Cardiac muscle cell (in vitro differentiated cells and primary cell): ENCODE results near the gene SLC6A14. TPM values are rescaled to one million over a fixed set of nuclear protein-coding genes. Genes with fewer than 3 reads are reported as not detected.
A peak's percentile ranks its signal among the peaks of the same experiment; 100 is the strongest.

Experiments
- DNase-seq, 2 donors: peaks; one replicate each; pipeline versions ENCODE4 v3.0.0 to v3.0.0-alpha.2; 2010 to 2017; ENCODE audit warnings: low read depth in 1 of 2, low spot score in 1 of 2
- H3K27ac ChIP-seq: fragments of 200-600 bp; sonication (generic); 2 replicates; pipeline ENCODE4 v1.5.1; 2016
- H3K27me3 ChIP-seq: fragments of 200-600 bp; sonication (generic); 2 replicates; pipeline ENCODE4 v1.6.0; 2016; ENCODE audit warnings: control low read depth
- H3K36me3 ChIP-seq: fragments of 200-600 bp; sonication (generic); 2 replicates; pipeline ENCODE4 v1.5.1; 2016; ENCODE audit warnings: control low read depth
- H3K4me1 ChIP-seq: fragments of 200-600 bp; sonication (generic); 2 replicates; pipeline ENCODE4 v1.8.1; 2017; ENCODE audit warnings: low read depth, mild to moderate bottlenecking, mixed run types
- H3K4me3 ChIP-seq: fragments of 200-600 bp; sonication (generic); 2 replicates; pipeline ENCODE4 v1.5.1; 2016; ENCODE audit warnings: mild to moderate bottlenecking
- H3K9me3 ChIP-seq: fragments of 200-600 bp; sonication (generic); 2 replicates; pipeline ENCODE4 v1.5.1; 2017; ENCODE audit warnings: low read depth, mild to moderate bottlenecking, control low read depth
- CTCF ChIP-seq: IDR thresholded peaks from 2 replicates; pipeline ENCODE4 v1.5.1; 2012; ENCODE audit warnings: low read depth, mild to moderate bottlenecking, low read length
- polyA plus RNA-seq: library from polyadenylated mRNA; unstranded; fragments of >200 nt; fragmentation: Nextera tagmentation; extraction: Ambion mirVana; gene quantifications from 2 replicates; pipeline ENCODE4 v1.2.1, GENCODE V29; 2016
- total RNA-seq: library from RNA; depleted of rRNA; stranded (reverse); fragments of >200 nt; gene quantifications from 2 replicates; pipeline ENCODE4 v1.2.3, GENCODE V29; 2016

Gene SLC6A14
- total and polyA plus RNA-seq, 2 experiments from 2014 or later, result not detected

- Histone ChIP-seq H3K27ac (no peak overlapping the region), H3K9me3 (no peaks in the 10 kb centered on the region), H3K4me3 (no peak overlapping the region), H3K36me3 (no peaks in the 10 kb centered on the region), H3K4me1 (no peaks in the 10 kb centered on the region), H3K27me3 (no peaks in the 10 kb centered on the region)
- DNase-seq, result peak in 1 of 2 donors; percentile 2
- TF ChIP-seq CTCF, result no peak
These were observed 18.4 kb upstream of the SLC6A14 start for GRCh38 chrX:116417968-116418367.

- no peak for DNase-seq
These were observed 8.4 kb upstream of the SLC6A14 start for GRCh38 chrX:116427978-116428377.

GRCh38 chrX:116435597-116435996 lies 809 bp upstream of the SLC6A14 start:
- H3K27me3 ChIP-seq, result no peaks in the 10 kb centered on the region
- TF ChIP-seq CTCF, result no peak
- no peaks in the 10 kb centered on the region for H3K36me3 ChIP-seq
- H3K4me1 ChIP-seq, result no peaks in the 10 kb centered on the region
- no peak for DNase-seq
- no peak overlapping the region for H3K27ac ChIP-seq
- H3K4me3 ChIP-seq, result no peak overlapping the region
- H3K9me3 ChIP-seq, result no peaks in the 10 kb centered on the region

More at GRCh38 chrX:116427978-116428377, 8.4 kb upstream of the SLC6A14 start:
- no peak for TF ChIP-seq CTCF
- H3K9me3 ChIP-seq, result no peaks in the 10 kb centered on the region
- no peaks in the 10 kb centered on the region for H3K27me3 ChIP-seq
- H3K36me3 ChIP-seq, result no peaks in the 10 kb centered on the region
- H3K27ac ChIP-seq, result no peak overlapping the region
- no peaks in the 10 kb centered on the region for H3K4me1 ChIP-seq
- H3K4me3 ChIP-seq, result no peak overlapping the region

GRCh38 chrX:116449156-116449555 lies 12.8 kb downstream of the SLC6A14 start:
- Histone ChIP-seq H3K27ac (no peak overlapping the region), H3K4me1 (no peaks in the 10 kb centered on the region), H3K36me3 (no peaks in the 10 kb centered on the region), H3K4me3 (no peak overlapping the region), H3K9me3 (no peaks in the 10 kb centered on the region), H3K27me3 (no peaks in the 10 kb centered on the region)
- TF ChIP-seq CTCF, result no peak
- DNase-seq, result peak in 1 of 2 donors; percentile 3

GRCh38 chrX:116462822-116463221 lies 26.4 kb downstream of the SLC6A14 start, which contains the start of gene CT83:
Gene CT83, minus strand, starts transcription at chrX:116462976. Its CDS starts 120 bp downstream, at chrX:116462856.
- no peaks in the 10 kb centered on the region for H3K27me3 ChIP-seq
- TF ChIP-seq CTCF, result no peak
- no peaks in the 10 kb centered on the region for H3K9me3 ChIP-seq

GRCh38 chrX:116480059-116480458 lies 43.7 kb downstream of the SLC6A14 start:
- Histone ChIP-seq H3K4me3 (no peak overlapping the region), H3K27ac (no peak overlapping the region), H3K27me3 (no peaks in the 10 kb centered on the region), H3K36me3 (no peaks in the 10 kb centered on the region), H3K9me3 (no peaks in the 10 kb centered on the region), H3K4me1 (no peaks in the 10 kb centered on the region)
- no peak for DNase-seq
- TF ChIP-seq CTCF, result no peak

More at GRCh38 chrX:116462822-116463221, 26.4 kb downstream of the SLC6A14 start, which contains the start of gene CT83:
- no peak for DNase-seq
- no peaks in the 10 kb centered on the region for H3K4me1 ChIP-seq
- no peak within 1 kb of the TSS for H3K4me3 ChIP-seq
- no peaks in the 10 kb centered on the region for H3K36me3 ChIP-seq
- H3K27ac ChIP-seq, result no peak within 1 kb of the TSS
